K562 (cell line): ENCODE measurements around the gene TACC3. TPM values are rescaled to one million over a fixed set of nuclear protein-coding genes. Genes with fewer than 3 reads are reported as not detected.

Source experiments
- ATAC-seq: fragments of 200-7000 bp; cut with Tn5 transposase; 3 replicates; pipeline ENCODE4 v1.9.1; 2020; ENCODE audit warnings: moderate library complexity
- BruUV-seq: library from RNA; stranded (reverse); fragments of 400-500 nt; replicated peaks from 2 replicates; lab custom pipeline; 2021; lab: Mats Ljungman, UMichigan
- CTCF ChIA-PET: fragments of 300-600 bp; formaldehyde crosslinking; extraction: SDS; loops from one replicate; lab custom pipeline; 2021; ENCODE audit warnings: low intra/inter-chr PET ratio; lab: Yijun Ruan, JAX
- POLR2A ChIA-PET: fragments of 300-600, 350-650 bp; sonication (Branson Sonifier 250); formaldehyde crosslinking; extraction: SDS; loops from one replicate; lab custom pipeline; 2021; ENCODE audit warnings: antibody characterized with exemption, inconsistent platforms; lab: Yijun Ruan, JAX
- DNase-seq, 4 experiments: peaks; one replicate each; pipeline versions ENCODE4 v3.0.0 to v3.0.0-alpha.2; 2011 to 2018; ENCODE audit warnings: low spot score in 3 of 4, mixed read lengths in 3 of 4; ENCODE audit errors: extremely low read depth in 1 of 4
- FAIRE-seq: peaks from 2 replicates; lab custom pipeline; 2011; peaks lifted over from hg19 to GRCh38; lab: Jason Lieb, UNC
- H2AFZ ChIP-seq: 2 replicates; pipeline ENCODE4 v1.6.0; 2011; ENCODE audit warnings: low read depth, low read length, control low read depth, inconsistent platforms
- H3K27ac ChIP-seq: fragments of 200-600 bp; 3 replicates; pipeline ENCODE4 v1.8.0; 2011; ENCODE audit warnings: low read depth, mild to moderate bottlenecking, control low read depth, inconsistent platforms, low read length, moderate library complexity, mixed read lengths; ENCODE audit errors: extremely low read depth
- H3K27me3 ChIP-seq, 2 experiments: fragments of 300-600 bp in 1 of 2; 2 replicates in 1 of 2; 3 replicates in 1 of 2; pipeline versions ENCODE4 v1.6.0 to v1.8.0; 2011; ENCODE audit warnings: inconsistent platforms in 2 of 2, low read length in 2 of 2, mild to moderate bottlenecking in 1 of 2, mixed read lengths in 1 of 2, moderate library complexity in 1 of 2; ENCODE audit not compliant: control insufficient read depth in 2 of 2, insufficient read depth in 2 of 2
- H3K36me3 ChIP-seq: fragments of 300-600 bp; 3 replicates; pipeline ENCODE4 v1.8.0; 2011; ENCODE audit warnings: mild to moderate bottlenecking, low read length, inconsistent platforms; ENCODE audit not compliant: control insufficient read depth, insufficient read depth
- H3K4me1 ChIP-seq, 2 experiments: fragments of 200-600 bp in 1 of 2; replicated peaks in 1 of 2; 2 replicates in 1 of 2; 3 replicates in 1 of 2; pipeline versions ENCODE4 v1.5.1 to v1.8.0; 2011; ENCODE audit warnings: inconsistent platforms in 2 of 2, low read length in 2 of 2, mild to moderate bottlenecking in 1 of 2, mixed read lengths in 1 of 2, moderate library complexity in 1 of 2; ENCODE audit not compliant: control insufficient read depth in 2 of 2, insufficient read depth in 2 of 2
- H3K4me2 ChIP-seq: 2 replicates; pipeline ENCODE4 v1.6.1; 2011; ENCODE audit warnings: low read length, control low read depth, inconsistent platforms, mixed read lengths; ENCODE audit not compliant: insufficient read depth
- H3K4me3 ChIP-seq: fragments of 200-600 bp; sonication (generic), shearing (Covaris generic); 2 replicates; pipeline ENCODE4 v1.5.1; 2016; ENCODE audit warnings: control low read depth, inconsistent platforms
- H3K79me2 ChIP-seq: fragments of 200-600 bp; 3 replicates; pipeline ENCODE4 v1.8.0; 2011; ENCODE audit warnings: low read length, inconsistent platforms; ENCODE audit not compliant: control insufficient read depth, insufficient read depth
- H3K9ac ChIP-seq, 2 experiments: 2 replicates each; pipeline versions ENCODE4 v1.6.0 to v1.6.1; 2011; ENCODE audit warnings: low read depth in 2 of 2, low read length in 2 of 2, control low read depth in 1 of 2, inconsistent platforms in 1 of 2, mild to moderate bottlenecking in 1 of 2, mixed read lengths in 1 of 2; ENCODE audit not compliant: insufficient read depth in 1 of 2
- H3K9me1 ChIP-seq: one replicate; pipeline ENCODE4 v1.6.0; 2011; ENCODE audit warnings: inconsistent platforms, mild to moderate bottlenecking, low read length, moderate library complexity; ENCODE audit not compliant: control insufficient read depth, insufficient read depth
- H3K9me3 ChIP-seq: replicated peaks from 2 replicates; pipeline ENCODE4 v1.5.1; 2011; ENCODE audit warnings: low read depth, low read length, inconsistent platforms; ENCODE audit not compliant: control insufficient read depth, insufficient read depth
- H4K20me1 ChIP-seq: replicated peaks from 2 replicates; pipeline ENCODE4 v1.6.1; 2011; ENCODE audit warnings: low read length, inconsistent platforms, mixed read lengths; ENCODE audit not compliant: control insufficient read depth, insufficient read depth
- ARID2 ChIP-seq: fragments of 450-650 bp; IDR thresholded peaks from 2 replicates; pipeline ENCODE4 v1.6.1; 2017; ENCODE audit warnings: antibody characterized with exemption, mild to moderate bottlenecking
- HDAC6 ChIP-seq: IDR thresholded peaks from 2 replicates; pipeline ENCODE4 v1.6.1; 2012; ENCODE audit warnings: low read depth, mild to moderate bottlenecking, control low read depth, inconsistent platforms, low read length, moderate library complexity
- IRF2 ChIP-seq: sonication (generic); formaldehyde crosslinking; IDR thresholded peaks from 2 replicates; pipeline ENCODE4 v1.8.1; 2022; ENCODE audit warnings: mild to moderate bottlenecking, missing genetic modification reagents
- KLF13 ChIP-seq: fragments of 450-650 bp; IDR thresholded peaks from 2 replicates; pipeline ENCODE4 v1.6.1; 2016; ENCODE audit warnings: missing genetic modification characterization, low read depth, mild to moderate bottlenecking, missing compliant biosample characterization, moderate library complexity, borderline replicate concordance
- MED1 ChIP-seq: sonication (generic); formaldehyde crosslinking; IDR thresholded peaks from 2 replicates; pipeline ENCODE4 v1.8.1; 2023; ENCODE audit warnings: missing genetic modification reagents, borderline replicate concordance
- NEUROD1 ChIP-seq: fragments of 150-350 bp; IDR thresholded peaks from 2 replicates; pipeline ENCODE4 v1.6.1; 2014; ENCODE audit warnings: borderline replicate concordance, low read length, low read depth; ENCODE audit not compliant: partially characterized antibody
- SIN3A ChIP-seq, 2 experiments: fragments of 150-350 bp in 1 of 2; IDR thresholded peaks; 2 replicates each; pipeline ENCODE4 v1.6.1; 2011 to 2016; ENCODE audit warnings: borderline replicate concordance in 2 of 2, low read depth in 2 of 2, low read length in 2 of 2, mild to moderate bottlenecking in 2 of 2, moderate library complexity in 2 of 2; ENCODE audit not compliant: control insufficient read depth in 1 of 2
- ZBTB17 ChIP-seq: fragments of 450-650 bp; formaldehyde crosslinking; IDR thresholded peaks from 2 replicates; pipeline ENCODE4 v1.4.0; 2020; ENCODE audit warnings: mild to moderate bottlenecking
- ZBTB7A ChIP-seq: IDR thresholded peaks from 2 replicates; pipeline ENCODE4 v1.6.1; 2011; ENCODE audit warnings: low read depth, mild to moderate bottlenecking, low read length, moderate library complexity, borderline replicate concordance; ENCODE audit not compliant: control insufficient read depth
- ZNF184 ChIP-seq: sonication (generic); formaldehyde crosslinking; IDR thresholded peaks from 2 replicates; pipeline ENCODE4 v1.5.0; 2020; ENCODE audit warnings: missing genetic modification reagents
- WGBS: fragments of 100-300 bp; shearing (Covaris generic); methylation state at CpG from one replicate; pipeline ENCODE4 v1.1.6; 2016; ENCODE audit warnings: low coverage, mixed read lengths; ENCODE audit not compliant: insufficient coverage; ENCODE audit errors: missing lambda C conversion rate; 5-methylcytosine and 5-hydroxymethylcytosine counted together
- in situ Hi-C: fragments of 300-500 bp; cut with MboI; formaldehyde crosslinking; loops from 4 replicates; pipeline ENCODE4 v1.15.0; 2018; ENCODE audit warnings: inconsistent platforms, mixed read lengths
- intact Hi-C: fragments of 100-400 bp; cut with micrococcal nuclease; formaldehyde crosslinking; loops from 2 replicates; pipeline ENCODE4 v1.14.2; 2022
- polyA plus RNA-seq, 8 experiments: library from polyadenylated mRNA; depleted of rRNA in 4 of 8; stranded (reverse) in 5 of 8; unstranded in 3 of 8; fragments of >200 nt; fragmentation: Nextera tagmentation in 2 of 8; fragmentation: Illumina TruSeq in 1 of 8; extraction: Ambion mirVana in 2 of 8; extraction: Trizol in 1 of 8; gene quantifications; 2 replicates each; pipeline versions ENCODE4 v1.2.1 to v1.2.3, GENCODE V29; 2011 to 2014; ENCODE audit warnings: inconsistent platforms in 1 of 8, missing spikeins in 1 of 8
- total RNA-seq, 7 experiments: library from RNA; depleted of rRNA in 6 of 7; stranded (reverse); fragments of >200 nt in 6 of 7; fragmentation: Illumina TruSeq in 2 of 7; extraction: Trizol in 2 of 7; gene quantifications; 2 replicates each; pipeline versions ENCODE4 v1.2.1 to v1.2.3, GENCODE V29; 2011 to 2021; ENCODE audit warnings: low replicate concordance in 1 of 7
- TF ChIP-seq, protein P1 (sequence below): conservative IDR thresholded peaks from 2 replicates; pipeline ENCODE4 v1.6.1; 2011; ENCODE audit warnings: low read depth, mild to moderate bottlenecking, low read length; ENCODE audit not compliant: control insufficient read depth
- TF ChIP-seq, protein P2 (sequence below): sonication (generic); formaldehyde crosslinking; IDR thresholded peaks from 2 replicates; pipeline ENCODE4 v1.8.0; 2022; ENCODE audit warnings: mild to moderate bottlenecking, missing genetic modification reagents, borderline replicate concordance
- TF ChIP-seq, protein P3 (sequence below), 2 experiments: fragments of 450-650 bp in 1 of 2; sonication (generic) in 1 of 2; formaldehyde crosslinking; conservative IDR thresholded peaks; 2 replicates each; pipeline versions ENCODE4 v1.4.0 to v1.8.1; 2020 to 2022; ENCODE audit warnings: mild to moderate bottlenecking in 1 of 2, missing genetic modification reagents in 1 of 2

Gene TACC3
- total and polyA plus RNA-seq, 9 of the 15 experiments (the other 6 are each of a cell fraction or from before 2014, with no cell fraction given): 1.9 to 122 (median 55.6) TPM

DNA sequence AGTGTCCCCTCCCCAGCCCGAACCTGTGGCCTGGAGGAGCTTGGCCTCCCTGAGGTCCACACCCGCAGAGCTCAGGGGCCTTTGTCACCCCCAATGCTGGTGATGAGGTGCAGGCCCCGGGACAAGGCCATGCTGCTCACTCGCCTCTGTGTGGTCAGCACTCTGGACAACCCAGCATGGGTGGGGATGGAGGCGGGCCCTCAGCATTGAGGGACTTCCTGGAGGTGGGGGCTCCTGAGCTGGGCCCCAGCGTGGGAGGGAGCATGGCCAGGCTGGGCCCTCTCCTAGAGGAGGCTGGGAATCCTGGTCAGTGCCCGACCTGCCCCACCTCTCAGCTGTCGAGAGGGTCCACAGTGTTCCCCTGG, 30.6 kb downstream of the TACC3 start:
- Histone ChIP-seq H3K27ac (no peak overlapping the region), H3K9me3 (no peaks in the 10 kb centered on the region), H3K9ac (peak overlapping the region in 1 of 2 experiments; percentile 78; a peak in 2 of 4 replicates), H3K79me2 (no peaks in the 10 kb centered on the region), H3K36me3 (no peaks in the 10 kb centered on the region), H3K27me3 (no peaks in the 10 kb centered on the region), H3K4me3 (no peak overlapping the region), H3K9me1 (peaks cover 5% of the 10 kb centered on the region), H4K20me1 (no peaks in the 10 kb centered on the region), H3K4me2 (no peak overlapping the region), H3K4me1 (peaks cover 23 to 94% of the 10 kb centered on the region in 2 experiments), H2AFZ (peak overlapping the region; percentile 64; the same call in 1 of the 2 replicates)
- CTCF ChIA-PET: interaction anchor here (0.7 kb wide), 1 partner anchor 58 kb away, joined by 4 read pairs; no protein-coding TSS in a partner anchor
- BruUV-seq: no TSS peak
- peak; percentile 53 for ATAC-seq
- 36% methylated on average over 6 of the region's 8 CpGs for WGBS
- DNase-seq: peak; percentile 45 to 66 (median 60)
- POLR2A ChIA-PET: interaction anchor here (0.9 to 2.0 kb wide), 3 partner anchors 23 to 57 kb away, joined by 3 to 5 read pairs (median 3); no protein-coding TSS in a partner anchor
- intact Hi-C loops: no loop called here
- peak; percentile 54 for FAIRE-seq
- in situ Hi-C loops: no loop called here
- TF ChIP-seq ZBTB17 (CRISPR knock-in tag): no peak
- TF ChIP-seq, protein P1, sequence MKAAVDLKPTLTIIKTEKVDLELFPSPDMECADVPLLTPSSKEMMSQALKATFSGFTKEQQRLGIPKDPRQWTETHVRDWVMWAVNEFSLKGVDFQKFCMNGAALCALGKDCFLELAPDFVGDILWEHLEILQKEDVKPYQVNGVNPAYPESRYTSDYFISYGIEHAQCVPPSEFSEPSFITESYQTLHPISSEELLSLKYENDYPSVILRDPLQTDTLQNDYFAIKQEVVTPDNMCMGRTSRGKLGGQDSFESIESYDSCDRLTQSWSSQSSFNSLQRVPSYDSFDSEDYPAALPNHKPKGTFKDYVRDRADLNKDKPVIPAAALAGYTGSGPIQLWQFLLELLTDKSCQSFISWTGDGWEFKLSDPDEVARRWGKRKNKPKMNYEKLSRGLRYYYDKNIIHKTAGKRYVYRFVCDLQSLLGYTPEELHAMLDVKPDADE: no peak
- TF ChIP-seq IRF2: no peak
- TF ChIP-seq ZBTB7A: peak; percentile 48; the same call in 1 of the 2 replicates
- TF ChIP-seq, protein P2, sequence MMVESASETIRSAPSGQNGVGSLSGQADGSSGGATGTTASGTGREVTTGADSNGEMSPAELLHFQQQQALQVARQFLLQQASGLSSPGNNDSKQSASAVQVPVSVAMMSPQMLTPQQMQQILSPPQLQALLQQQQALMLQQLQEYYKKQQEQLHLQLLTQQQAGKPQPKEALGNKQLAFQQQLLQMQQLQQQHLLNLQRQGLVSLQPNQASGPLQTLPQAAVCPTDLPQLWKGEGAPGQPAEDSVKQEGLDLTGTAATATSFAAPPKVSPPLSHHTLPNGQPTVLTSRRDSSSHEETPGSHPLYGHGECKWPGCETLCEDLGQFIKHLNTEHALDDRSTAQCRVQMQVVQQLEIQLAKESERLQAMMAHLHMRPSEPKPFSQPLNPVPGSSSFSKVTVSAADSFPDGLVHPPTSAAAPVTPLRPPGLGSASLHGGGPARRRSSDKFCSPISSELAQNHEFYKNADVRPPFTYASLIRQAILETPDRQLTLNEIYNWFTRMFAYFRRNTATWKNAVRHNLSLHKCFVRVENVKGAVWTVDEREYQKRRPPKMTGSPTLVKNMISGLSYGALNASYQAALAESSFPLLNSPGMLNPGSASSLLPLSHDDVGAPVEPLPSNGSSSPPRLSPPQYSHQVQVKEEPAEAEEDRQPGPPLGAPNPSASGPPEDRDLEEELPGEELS (CRISPR knock-in tag): 0 out of 2 replicates have a peak, but pooled peaks have one; percentile 25
- TF ChIP-seq SIN3A (IDR thresholded peaks at IDR 0.05; ENCODE audit: borderline replicate concordance in 2 of 2, control insufficient read depth in 1 of 2, low read depth in 2 of 2, low read length in 2 of 2): peak in 1 of 2 experiments; percentile 37; a peak in 1 of 4 replicates
- TF ChIP-seq, protein P3, sequence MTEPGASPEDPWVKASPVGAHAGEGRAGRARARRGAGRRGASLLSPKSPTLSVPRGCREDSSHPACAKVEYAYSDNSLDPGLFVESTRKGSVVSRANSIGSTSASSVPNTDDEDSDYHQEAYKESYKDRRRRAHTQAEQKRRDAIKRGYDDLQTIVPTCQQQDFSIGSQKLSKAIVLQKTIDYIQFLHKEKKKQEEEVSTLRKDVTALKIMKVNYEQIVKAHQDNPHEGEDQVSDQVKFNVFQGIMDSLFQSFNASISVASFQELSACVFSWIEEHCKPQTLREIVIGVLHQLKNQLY (CRISPR knock-in tag; conservative IDR thresholded peaks at IDR 0.05): no peak
- TF ChIP-seq MED1: no peak
- TF ChIP-seq KLF13 (tag): no peak
- no peak for TF ChIP-seq HDAC6
- TF ChIP-seq ARID2: no peak
- no peak for TF ChIP-seq NEUROD1
- TF ChIP-seq ZNF184 (CRISPR knock-in tag): no peak
